Coronary artery (tissue), 2 donors: Measurements from ENCODE around the gene LDLRAD4.

ENCODE experiments used
- DNase-seq: peaks from one replicate; pipeline ENCODE4 v3.0.0-alpha.2; 2017; ENCODE audit warnings: low spot score
- H3K27ac ChIP-seq, 2 donors: fragments of 200-600 bp; sonication (generic); one replicate each; pipeline ENCODE4 v1.5.1; 2016 to 2019
- H3K4me3 ChIP-seq: fragments of 200-600 bp; sonication (generic); 2 replicates; pipeline ENCODE4 v1.5.1; 2016; ENCODE audit warnings: mild to moderate bottlenecking, moderate library complexity
- CTCF ChIP-seq: fragments of 200-600 bp; sonication (generic); IDR thresholded peaks from one replicate; pipeline ENCODE4 v1.5.1; 2019; ENCODE audit warnings: antibody characterized with exemption

Gene LDLRAD4

DNA sequence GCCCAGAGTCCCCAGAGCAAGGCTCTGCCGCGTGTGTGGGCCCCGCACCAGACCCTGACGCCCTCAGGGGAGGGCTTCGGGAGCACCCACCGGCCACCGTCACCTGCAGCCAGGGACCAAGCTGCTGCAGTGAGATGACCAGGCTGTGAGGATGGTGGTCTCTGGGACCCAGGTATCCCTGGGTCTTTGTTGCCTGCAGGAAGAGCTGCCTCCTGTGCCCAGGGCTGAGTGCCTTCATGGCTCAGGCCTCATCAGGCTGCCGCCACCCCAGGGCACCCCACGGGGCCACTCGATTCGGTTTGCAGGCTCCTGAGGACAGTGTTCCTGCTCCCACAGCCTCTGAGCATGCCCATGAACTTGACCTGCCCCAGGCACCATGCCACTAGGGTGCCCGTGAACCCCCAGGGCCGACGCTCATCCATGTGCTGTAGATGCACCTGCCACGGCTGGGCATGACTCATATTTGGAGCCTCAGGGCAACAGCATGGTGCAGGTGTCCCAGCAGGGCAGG lies 398.0 kb downstream of the LDLRAD4 start:
- Histone ChIP-seq H3K4me3 (no peak overlapping the region), H3K27ac (no peak overlapping the region)
- no peak for TF ChIP-seq CTCF
- no peak for DNase-seq

GRCh38 chr18:13617826-13618515 lies 399.4 kb downstream of the LDLRAD4 start:
- TF ChIP-seq CTCF: no peak
- no peak for DNase-seq
- Histone ChIP-seq H3K27ac (no peak overlapping the region), H3K4me3 (no peak overlapping the region)

DNA sequence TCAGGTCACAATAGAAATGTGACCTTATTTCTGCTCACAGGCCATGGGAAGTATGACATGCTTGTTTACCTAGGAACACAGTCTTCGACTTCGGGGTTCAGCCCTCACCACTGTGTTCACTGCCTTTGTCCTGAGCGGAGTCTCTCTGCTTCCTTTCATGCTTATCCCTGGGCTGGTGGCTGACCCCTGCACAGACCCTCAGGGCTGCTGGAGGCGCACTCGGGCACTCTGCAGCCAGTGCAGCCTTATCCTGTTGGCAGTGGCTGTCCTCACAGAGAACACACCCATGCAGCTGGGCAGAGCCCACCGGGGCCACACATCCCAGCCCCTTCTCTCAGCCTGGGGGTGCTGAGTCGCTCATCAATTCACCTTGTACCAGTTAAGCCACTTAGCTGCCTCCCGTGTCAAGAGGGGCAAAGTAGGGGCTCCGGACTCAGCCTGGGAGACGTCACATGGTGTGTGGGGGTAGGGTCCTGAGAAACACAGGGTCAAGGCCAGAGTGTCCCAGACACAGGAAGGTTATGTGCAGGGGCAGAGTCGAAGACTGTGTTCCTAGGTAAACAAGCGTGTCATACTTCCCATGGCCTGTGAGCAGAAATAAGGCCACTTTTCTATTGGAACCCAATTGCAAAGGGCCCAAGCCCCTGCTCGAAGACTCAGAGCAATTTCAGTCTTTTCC lies 400.3 kb downstream of the LDLRAD4 start:
- TF ChIP-seq CTCF: no peak
- Histone ChIP-seq H3K27ac (peak overlapping the region in 1 of 2 donors; percentile 16), H3K4me3 (no peak overlapping the region)
- DNase-seq: no peak

GRCh38 chr18:13619505-13620205 lies 401.1 kb downstream of the LDLRAD4 start:
- TF ChIP-seq CTCF: no peak
- H3K27ac ChIP-seq: no peak overlapping the region
- no peak for DNase-seq
- no peak overlapping the region for H3K4me3 ChIP-seq

GRCh38 chr18:13620206-13620672 lies 401.7 kb downstream of the LDLRAD4 start:
- H3K4me3 ChIP-seq: no peak overlapping the region
- TF ChIP-seq CTCF: no peak
- no peak for DNase-seq
- H3K27ac ChIP-seq: no peak overlapping the region

DNA sequence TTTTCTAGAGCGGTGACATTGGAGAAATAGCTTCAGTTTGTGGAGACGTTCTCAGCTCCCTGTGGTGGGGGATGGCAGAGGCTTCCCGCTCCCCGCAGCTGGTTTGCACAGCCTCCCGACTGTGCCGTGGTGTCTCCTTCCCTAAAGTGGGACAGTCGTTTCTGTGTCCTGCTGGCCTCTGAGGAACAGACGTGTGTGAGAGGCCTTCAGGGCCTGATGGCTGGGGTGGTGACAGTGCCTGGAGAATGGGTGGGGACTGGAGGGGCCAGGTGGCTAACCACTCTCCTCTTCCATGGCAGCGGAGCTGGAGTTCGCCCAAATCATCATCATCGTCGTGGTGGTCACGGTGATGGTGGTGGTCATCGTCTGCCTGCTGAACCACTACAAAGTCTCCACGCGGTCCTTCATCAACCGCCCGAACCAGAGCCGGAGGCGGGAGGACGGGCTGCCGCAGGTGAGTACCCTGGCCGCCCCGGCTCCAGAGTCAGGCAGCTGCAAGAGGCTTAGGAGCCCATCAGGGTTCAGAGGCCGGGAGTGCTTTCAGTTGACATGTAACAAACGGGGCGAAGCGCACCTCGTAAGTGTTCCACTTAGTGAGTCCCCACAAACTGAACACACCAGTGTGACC lies 402.4 kb downstream of the LDLRAD4 start:
- Histone ChIP-seq H3K27ac (no peak overlapping the region), H3K4me3 (no peak overlapping the region)
- TF ChIP-seq CTCF: no peak
- DNase-seq: no peak
